Astrocyte (in vitro differentiated cells and primary cell): ENCODE data around the gene KIF1B. TPM values are rescaled to one million over a fixed set of nuclear protein-coding genes. Genes with fewer than 3 reads are reported as not detected.
A peak's percentile ranks its signal among the peaks of the same experiment; 100 is the strongest.
"Not testable (repeated sequence)": the region's sequence is repeated elsewhere in the genome, so short reads cannot be mapped to it uniquely, and the experiment has no call there.

Experiments used
- DNase-seq: peaks from one replicate; pipeline ENCODE4 v3.0.0-alpha.2; 2010; ENCODE audit warnings: low read depth
- FAIRE-seq: peaks from 2 replicates; lab custom pipeline; 2011; peaks lifted over from hg19 to GRCh38; lab: Jason Lieb, UNC
- H2AFZ ChIP-seq: 2 replicates; pipeline ENCODE4 v1.6.0; 2012; ENCODE audit warnings: low read depth, low read length, inconsistent platforms
- H3K27ac ChIP-seq: 2 replicates; pipeline ENCODE4 v1.5.1; 2011; ENCODE audit warnings: low read depth, low read length, inconsistent platforms
- H3K27me3 ChIP-seq: 2 replicates; pipeline ENCODE4 v1.6.0; 2011; ENCODE audit warnings: low read length, inconsistent platforms; ENCODE audit not compliant: insufficient read depth
- H3K36me3 ChIP-seq: 2 replicates; pipeline ENCODE4 v1.5.1; 2011; ENCODE audit warnings: low read length, inconsistent platforms; ENCODE audit not compliant: insufficient read depth
- H3K4me1 ChIP-seq: 2 replicates; pipeline ENCODE4 v1.5.1; 2011; ENCODE audit warnings: low read length, inconsistent platforms; ENCODE audit not compliant: insufficient read depth
- H3K4me2 ChIP-seq: 2 replicates; pipeline ENCODE4 v1.6.0; 2012; ENCODE audit warnings: low read length, inconsistent platforms
- H3K4me3 ChIP-seq: 2 replicates; pipeline ENCODE4 v1.5.1; 2011; ENCODE audit warnings: low read depth, mild to moderate bottlenecking, low read length, inconsistent platforms; ENCODE audit not compliant: insufficient read depth
- H3K79me2 ChIP-seq: 2 replicates; pipeline ENCODE4 v1.6.0; 2012; ENCODE audit warnings: mild to moderate bottlenecking, low read length, inconsistent platforms; ENCODE audit not compliant: insufficient read depth
- H3K9ac ChIP-seq: 2 replicates; pipeline ENCODE4 v1.6.0; 2012; ENCODE audit warnings: mild to moderate bottlenecking, low read length, inconsistent platforms
- H3K9me3 ChIP-seq: 2 replicates; pipeline ENCODE4 v1.5.1; 2012; ENCODE audit warnings: low read depth, mild to moderate bottlenecking, low read length, inconsistent platforms; ENCODE audit not compliant: insufficient read depth
- H4K20me1 ChIP-seq: 2 replicates; pipeline ENCODE4 v1.6.0; 2012; ENCODE audit warnings: low read length, inconsistent platforms; ENCODE audit not compliant: insufficient read depth
- H3K27ac Mint-ChIP-seq: one replicate; pipeline ENCODE4 v1.8.0; 2021; ENCODE audit warnings: mild to moderate bottlenecking, mixed read lengths; ENCODE audit not compliant: unreplicated experiment
- H3K27me3 Mint-ChIP-seq: one replicate; pipeline ENCODE4 v1.8.0; 2021; ENCODE audit warnings: low read depth, mixed read lengths; ENCODE audit not compliant: unreplicated experiment
- H3K36me3 Mint-ChIP-seq: one replicate; pipeline ENCODE4 v1.8.0; 2021; ENCODE audit warnings: low read depth, mixed read lengths; ENCODE audit not compliant: unreplicated experiment
- H3K4me1 Mint-ChIP-seq: one replicate; pipeline ENCODE4 v1.8.0; 2021; ENCODE audit warnings: low read depth, mixed read lengths; ENCODE audit not compliant: unreplicated experiment
- H3K4me3 Mint-ChIP-seq: one replicate; pipeline ENCODE4 v1.8.0; 2021; ENCODE audit warnings: mild to moderate bottlenecking, moderate library complexity, mixed read lengths; ENCODE audit not compliant: unreplicated experiment
- H3K9me3 Mint-ChIP-seq: one replicate; pipeline ENCODE4 v1.8.0; 2021; ENCODE audit warnings: mild to moderate bottlenecking, mixed read lengths; ENCODE audit not compliant: unreplicated experiment
- EZH2 ChIP-seq: IDR thresholded peaks from 2 replicates; pipeline ENCODE4 v1.6.1; 2012; ENCODE audit warnings: mild to moderate bottlenecking, low read length, inconsistent platforms; ENCODE audit not compliant: insufficient read depth
- total RNA-seq: library from RNA; stranded (reverse); gene quantifications from 2 replicates; pipeline ENCODE4 v1.2.1, GENCODE V29; 2021
- TF ChIP-seq, protein P1 (sequence below): IDR thresholded peaks from 2 replicates; pipeline ENCODE4 v1.5.1; 2011; ENCODE audit warnings: low read depth, mild to moderate bottlenecking, inconsistent platforms, low read length, moderate library complexity; ENCODE audit not compliant: insufficient read depth

KIF1B gene
- total RNA-seq, 1 donor from 2014 or later = 75.9 TPM

GRCh38 chr1:10249808-10250457, 39.6 kb downstream of the KIF1B start:
- Histone ChIP-seq H3K9me3 (no peaks in the 10 kb centered on the region), H3K9ac (no peak overlapping the region), H3K4me1 (peaks cover 18% of the 10 kb centered on the region), H3K27ac (no peak overlapping the region), H3K4me3 (no peak overlapping the region), H3K4me2 (no peak overlapping the region), H3K79me2 (peaks cover 99% of the 10 kb centered on the region), H2AFZ (no peak overlapping the region), H3K36me3 (no peaks in the 10 kb centered on the region), H4K20me1 (peaks cover 87% of the 10 kb centered on the region), H3K27me3 (no peaks in the 10 kb centered on the region)
- DNase-seq (no peak), FAIRE-seq (no peak)
- H3K27me3 Mint-ChIP-seq = no peaks in the 10 kb centered on the region
- no peak for TF ChIP-seq EZH2
- TF ChIP-seq, protein P1, sequence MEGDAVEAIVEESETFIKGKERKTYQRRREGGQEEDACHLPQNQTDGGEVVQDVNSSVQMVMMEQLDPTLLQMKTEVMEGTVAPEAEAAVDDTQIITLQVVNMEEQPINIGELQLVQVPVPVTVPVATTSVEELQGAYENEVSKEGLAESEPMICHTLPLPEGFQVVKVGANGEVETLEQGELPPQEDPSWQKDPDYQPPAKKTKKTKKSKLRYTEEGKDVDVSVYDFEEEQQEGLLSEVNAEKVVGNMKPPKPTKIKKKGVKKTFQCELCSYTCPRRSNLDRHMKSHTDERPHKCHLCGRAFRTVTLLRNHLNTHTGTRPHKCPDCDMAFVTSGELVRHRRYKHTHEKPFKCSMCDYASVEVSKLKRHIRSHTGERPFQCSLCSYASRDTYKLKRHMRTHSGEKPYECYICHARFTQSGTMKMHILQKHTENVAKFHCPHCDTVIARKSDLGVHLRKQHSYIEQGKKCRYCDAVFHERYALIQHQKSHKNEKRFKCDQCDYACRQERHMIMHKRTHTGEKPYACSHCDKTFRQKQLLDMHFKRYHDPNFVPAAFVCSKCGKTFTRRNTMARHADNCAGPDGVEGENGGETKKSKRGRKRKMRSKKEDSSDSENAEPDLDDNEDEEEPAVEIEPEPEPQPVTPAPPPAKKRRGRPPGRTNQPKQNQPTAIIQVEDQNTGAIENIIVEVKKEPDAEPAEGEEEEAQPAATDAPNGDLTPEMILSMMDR = no peak
- H3K9me3 Mint-ChIP-seq = no peaks in the 10 kb centered on the region
- no peak overlapping the region for H3K27ac Mint-ChIP-seq
- H3K4me1 Mint-ChIP-seq = peaks cover 15% of the 10 kb centered on the region
- H3K36me3 Mint-ChIP-seq = peaks cover 6% of the 10 kb centered on the region
- no peak overlapping the region for H3K4me3 Mint-ChIP-seq

- DNase-seq (no peak), FAIRE-seq (no peak)
- Histone ChIP-seq H3K4me3 (no peak overlapping the region), H3K4me1 (peaks cover 18% of the 10 kb centered on the region), H3K27me3 (no peaks in the 10 kb centered on the region), H3K4me2 (no peak overlapping the region), H3K9me3 (no peaks in the 10 kb centered on the region), H3K36me3 (no peaks in the 10 kb centered on the region), H3K27ac (no peak overlapping the region), H3K9ac (no peak overlapping the region), H4K20me1 (peaks cover 87% of the 10 kb centered on the region), H2AFZ (no peak overlapping the region), H3K79me2 (peaks cover 99% of the 10 kb centered on the region)
- Mint-ChIP-seq H3K4me1 (peaks cover 15% of the 10 kb centered on the region), H3K36me3 (peaks cover 6% of the 10 kb centered on the region), H3K27ac (no peak overlapping the region), H3K4me3 (no peak overlapping the region), H3K9me3 (no peaks in the 10 kb centered on the region), H3K27me3 (no peaks in the 10 kb centered on the region)
- no peak for TF ChIP-seq EZH2
Observed at GRCh38 chr1:10250663-10251062, 40.3 kb downstream of the KIF1B start.

DNA sequence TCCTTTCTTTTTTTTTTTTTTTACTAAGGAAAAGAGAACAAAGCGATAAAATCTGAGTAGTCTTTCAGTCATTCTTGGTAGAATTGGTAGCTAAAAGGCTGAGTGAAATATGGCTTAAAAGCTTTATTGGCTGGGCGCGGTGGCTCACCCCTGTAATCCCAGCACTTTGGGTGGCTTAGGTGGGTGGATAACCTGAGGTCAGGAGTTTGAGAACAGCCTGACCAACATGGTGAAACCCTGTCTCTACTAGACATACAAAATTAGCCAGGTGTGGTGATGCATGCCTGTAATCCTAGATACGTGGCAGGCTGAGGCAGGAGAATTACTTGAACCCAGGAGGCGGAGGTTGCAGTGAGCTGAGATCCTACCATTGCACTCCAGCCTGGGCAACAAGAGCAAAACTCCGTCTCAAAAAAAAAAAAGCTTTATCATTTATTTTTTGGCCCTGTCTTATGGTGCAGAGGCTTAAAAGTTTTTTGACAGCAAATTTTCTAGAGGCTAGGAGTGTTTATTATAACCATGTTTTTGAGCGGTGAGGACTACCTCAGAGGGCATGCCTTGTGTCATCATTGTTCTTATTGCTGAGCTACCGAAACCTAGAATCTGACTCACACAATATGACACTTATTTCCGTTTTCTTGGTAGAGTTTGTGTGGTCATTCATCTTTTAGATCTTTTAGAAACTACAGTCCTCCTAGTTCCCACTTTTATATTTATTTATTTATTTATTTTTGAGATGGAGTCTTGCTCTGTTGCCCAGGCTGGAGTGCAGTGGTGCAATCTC, 41.1 kb downstream of the KIF1B start:
- H3K27me3 ChIP-seq, H3K9ac ChIP-seq, H3K9me3 ChIP-seq, H3K27ac Mint-ChIP-seq, H3K4me3 ChIP-seq, H3K36me3 Mint-ChIP-seq, H3K9me3 Mint-ChIP-seq, H3K4me3 Mint-ChIP-seq, H3K27ac ChIP-seq, H3K36me3 ChIP-seq, H3K27me3 Mint-ChIP-seq, H2AFZ ChIP-seq, FAIRE-seq: not testable (repeated sequence)
- DNase-seq = peak; percentile 76
- peak overlapping the region; percentile 6 for H3K4me2 ChIP-seq
- peaks cover 98% of the 10 kb centered on the region for H3K79me2 ChIP-seq
- H4K20me1 ChIP-seq = peaks cover 85% of the 10 kb centered on the region
- H3K4me1 Mint-ChIP-seq = peaks cover 17% of the 10 kb centered on the region
- peaks cover 18% of the 10 kb centered on the region for H3K4me1 ChIP-seq
